DMS53 treated with DMSO at 0.1 percent for 48 hours (cell line): ENCODE results near the gene JAG2.

Experiments used
- DNase-seq: peaks from one replicate; lab custom pipeline; 2025; ENCODE audit not compliant: unreplicated experiment; lab: John Stamatoyannopoulos, UW

The JAG2 gene

DNA sequence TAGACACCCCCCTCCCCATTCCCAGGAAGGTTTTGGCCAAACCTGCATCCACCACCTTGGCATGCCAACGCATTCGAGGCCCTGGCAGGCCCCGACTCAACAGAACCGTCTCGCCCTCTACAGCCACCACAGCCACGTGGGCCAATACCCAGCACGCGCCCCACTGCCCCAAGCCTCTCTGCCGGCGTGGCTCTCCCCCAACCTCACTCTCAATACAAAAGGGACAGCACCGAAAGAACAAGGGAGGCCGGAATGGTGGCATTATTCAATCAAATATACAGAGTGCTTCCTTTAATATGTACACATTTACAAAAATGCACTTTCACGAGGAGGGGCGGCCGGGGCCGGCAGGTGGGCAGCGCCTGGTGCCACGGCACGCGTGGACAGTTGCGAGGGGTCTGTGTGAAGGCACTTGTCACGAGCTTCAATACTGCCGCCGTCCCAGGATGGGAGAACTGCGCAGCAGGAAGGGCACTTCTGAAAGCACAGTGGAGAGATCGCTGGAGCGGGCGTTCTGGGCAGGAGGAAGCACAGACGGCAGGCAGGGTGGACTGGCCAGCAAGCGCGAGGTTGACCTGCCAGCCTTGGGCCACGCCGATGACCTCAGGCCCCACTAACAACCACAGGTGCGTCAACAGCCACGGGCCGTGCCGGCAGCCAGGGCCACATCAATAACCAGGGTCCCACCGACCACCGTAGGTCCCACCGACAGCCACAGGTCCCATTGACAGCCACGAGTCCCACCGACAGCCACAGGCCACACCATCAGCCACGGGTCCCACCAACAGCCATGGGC, 26.9 kb downstream of the JAG2 start:
- no peak for DNase-seq

- no peak for DNase-seq
These were observed 27.6 kb downstream of the JAG2 start for GRCh38 chr14:105141026-105141425.

- no peak for DNase-seq
These were observed 28.0 kb downstream of the JAG2 start for GRCh38 chr14:105140581-105140980.

- no peak for DNase-seq
These were observed 28.7 kb downstream of the JAG2 start for GRCh38 chr14:105139831-105140239.

- no peak for DNase-seq
These were observed 29.3 kb downstream of the JAG2 start for GRCh38 chr14:105139212-105139825.

- DNase-seq = no peak
These were observed 29.9 kb downstream of the JAG2 start for GRCh38 chr14:105138551-105139111.

GRCh38 chr14:105138021-105138541, 30.5 kb downstream of the JAG2 start:
- DNase-seq = no peak

DNA sequence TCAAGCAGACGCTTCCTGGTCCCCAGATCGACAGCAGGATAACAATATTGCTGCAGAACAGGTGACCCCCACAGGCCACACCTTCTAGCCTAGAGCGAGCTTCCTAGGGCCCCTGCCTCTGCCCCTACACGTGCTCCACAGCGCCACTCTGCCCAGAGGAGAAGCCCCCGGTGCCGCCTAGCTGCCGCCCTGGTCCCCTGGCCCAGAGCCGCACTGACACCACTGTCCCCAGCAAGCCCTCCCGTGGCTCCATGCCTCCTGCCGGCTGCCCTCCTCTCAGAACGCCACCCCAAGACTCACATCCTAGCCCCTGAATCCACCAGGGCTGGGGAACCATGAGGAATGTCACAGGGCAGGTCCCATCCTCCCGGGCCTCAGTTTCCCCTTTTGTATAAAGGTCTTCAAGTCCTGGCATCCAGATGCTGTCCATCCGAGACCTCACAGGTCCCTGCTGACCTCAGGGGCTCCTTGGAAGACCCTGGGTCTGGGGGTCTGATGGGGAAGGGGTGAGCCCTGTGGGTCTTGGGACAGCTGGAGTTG, 31.0 kb downstream of the JAG2 start:
- no peak for DNase-seq

- no peak for DNase-seq
These were observed 31.9 kb downstream of the JAG2 start for GRCh38 chr14:105136401-105137322.

DNA sequence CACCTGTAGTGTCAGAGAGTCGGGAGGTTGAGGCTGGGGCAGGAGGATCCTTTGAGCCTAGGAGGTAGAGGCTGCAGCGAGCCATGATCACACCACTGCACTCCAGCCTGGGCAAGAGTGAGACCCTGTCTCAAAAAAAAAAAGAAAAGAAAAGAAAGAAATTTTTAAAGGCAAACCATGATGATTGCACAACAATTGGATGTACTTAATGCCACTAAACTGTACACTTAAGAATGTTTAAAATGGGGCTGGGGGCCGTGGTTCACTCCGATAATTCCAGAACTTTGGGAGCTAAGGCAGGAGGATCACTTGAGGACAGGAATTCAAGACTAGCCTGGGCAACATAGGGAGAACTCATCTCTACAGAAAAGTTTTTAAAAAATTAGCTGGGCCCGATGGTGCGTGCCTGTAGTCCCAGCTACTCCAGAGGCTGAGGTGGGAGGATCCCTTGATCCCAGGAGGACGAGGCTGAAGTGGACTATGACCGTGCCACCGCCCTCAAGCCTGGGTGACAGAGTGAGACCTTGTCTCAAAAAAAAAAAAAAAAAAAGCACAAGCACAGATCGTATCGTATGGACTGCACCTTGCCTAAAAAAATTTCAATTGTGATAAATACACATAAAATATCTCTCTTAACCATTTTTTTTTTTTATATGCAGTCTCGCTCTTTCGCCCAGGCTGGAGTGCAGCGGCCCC, 32.7 kb downstream of the JAG2 start:
- no peak for DNase-seq

GRCh38 chr14:105132921-105133654, 35.5 kb downstream of the JAG2 start:
- DNase-seq = no peak

GRCh38 chr14:105131241-105131640, 37.3 kb downstream of the JAG2 start:
- no peak for DNase-seq

- no peak for DNase-seq
These were observed 40.5 kb downstream of the JAG2 start for GRCh38 chr14:105128059-105128458.

- no peak for DNase-seq
These were observed 41.6 kb downstream of the JAG2 start for GRCh38 chr14:105126981-105127329.

DNA sequence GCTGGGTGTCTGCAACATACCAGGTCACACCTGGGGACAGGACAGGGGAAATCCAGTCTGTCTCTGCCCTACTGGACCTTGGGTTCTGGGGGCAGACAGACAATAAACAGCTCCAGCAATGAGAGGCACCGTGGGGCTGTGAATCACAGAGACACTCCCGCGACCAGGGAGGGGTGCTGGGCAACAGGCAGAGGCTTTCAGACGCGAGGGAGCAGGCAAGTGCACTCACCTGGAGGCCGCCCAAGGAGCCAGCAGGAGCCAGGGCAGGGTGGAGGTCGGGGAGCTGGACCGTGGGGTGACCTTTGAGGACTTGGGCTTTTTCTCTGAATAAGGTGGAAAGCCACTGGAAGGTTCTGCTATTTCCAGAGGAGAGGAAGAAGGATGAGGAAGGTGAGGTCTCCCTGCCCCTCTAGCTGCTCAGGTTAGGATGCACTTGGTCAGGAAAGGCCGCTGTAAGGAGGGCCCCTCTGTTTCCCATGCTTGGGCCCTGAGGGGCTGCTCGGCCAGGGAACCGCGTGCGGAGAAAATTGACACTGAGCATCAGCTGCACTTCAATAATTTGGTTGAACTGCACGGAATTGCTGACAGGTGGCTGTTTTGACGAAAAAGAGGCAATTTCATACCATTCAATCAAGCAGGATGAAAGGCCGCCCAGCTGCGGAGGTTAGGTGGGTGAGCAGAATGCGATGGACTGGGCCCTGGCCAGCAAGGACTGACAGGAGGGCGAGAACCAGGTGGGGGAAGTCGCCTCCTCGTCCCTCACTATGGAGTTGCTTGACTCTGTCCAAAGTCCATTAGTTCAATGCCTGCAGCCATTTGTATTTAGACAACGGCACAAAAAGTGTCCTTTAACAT, 42.2 kb downstream of the JAG2 start:
- DNase-seq = no peak

GRCh38 chr14:105124823-105125222, 43.8 kb downstream of the JAG2 start:
- no peak for DNase-seq

- DNase-seq = no peak
These were observed 44.4 kb downstream of the JAG2 start for GRCh38 chr14:105123981-105124765.
